Measurements from ENCODE around the gene SFRP5.

DNA sequence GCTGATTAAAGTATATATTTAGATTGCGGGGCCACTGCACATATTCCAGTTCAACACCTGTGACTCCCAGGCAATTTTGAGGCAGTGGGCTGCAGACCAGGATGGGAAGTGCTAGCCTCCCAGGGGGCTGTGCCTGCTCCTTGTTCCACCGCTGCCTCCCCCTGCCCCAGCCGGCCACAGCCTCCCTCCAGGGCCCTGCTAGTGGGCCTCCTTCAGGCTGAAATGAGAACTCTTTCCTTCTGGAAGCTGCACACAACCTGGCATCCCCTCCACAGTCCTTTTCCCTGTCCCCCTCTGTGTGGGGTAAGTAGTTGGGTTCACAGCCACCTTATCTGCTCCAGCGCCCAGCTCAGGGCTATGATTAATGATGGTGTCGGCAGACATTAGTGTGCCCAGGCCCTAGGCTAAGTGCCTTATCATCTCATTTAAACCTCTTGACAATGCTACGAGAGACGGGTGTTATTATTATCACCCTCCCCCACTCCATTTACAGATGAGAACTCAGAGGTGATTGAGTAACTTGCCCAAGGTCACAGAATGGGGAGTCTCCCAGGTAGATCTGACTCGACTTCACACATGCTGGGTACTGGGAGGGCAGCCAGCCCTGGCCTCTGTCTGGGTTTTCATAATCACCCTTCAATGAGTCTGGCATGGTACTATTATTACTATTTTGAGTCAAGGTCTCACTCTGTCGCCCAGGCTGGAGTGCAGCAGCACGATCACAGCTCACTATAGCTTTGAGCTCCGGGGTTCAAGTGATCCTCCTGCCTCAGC lies 10.8 kb upstream of the SFRP5 start:
- TF ChIP-seq, protein P1, sequence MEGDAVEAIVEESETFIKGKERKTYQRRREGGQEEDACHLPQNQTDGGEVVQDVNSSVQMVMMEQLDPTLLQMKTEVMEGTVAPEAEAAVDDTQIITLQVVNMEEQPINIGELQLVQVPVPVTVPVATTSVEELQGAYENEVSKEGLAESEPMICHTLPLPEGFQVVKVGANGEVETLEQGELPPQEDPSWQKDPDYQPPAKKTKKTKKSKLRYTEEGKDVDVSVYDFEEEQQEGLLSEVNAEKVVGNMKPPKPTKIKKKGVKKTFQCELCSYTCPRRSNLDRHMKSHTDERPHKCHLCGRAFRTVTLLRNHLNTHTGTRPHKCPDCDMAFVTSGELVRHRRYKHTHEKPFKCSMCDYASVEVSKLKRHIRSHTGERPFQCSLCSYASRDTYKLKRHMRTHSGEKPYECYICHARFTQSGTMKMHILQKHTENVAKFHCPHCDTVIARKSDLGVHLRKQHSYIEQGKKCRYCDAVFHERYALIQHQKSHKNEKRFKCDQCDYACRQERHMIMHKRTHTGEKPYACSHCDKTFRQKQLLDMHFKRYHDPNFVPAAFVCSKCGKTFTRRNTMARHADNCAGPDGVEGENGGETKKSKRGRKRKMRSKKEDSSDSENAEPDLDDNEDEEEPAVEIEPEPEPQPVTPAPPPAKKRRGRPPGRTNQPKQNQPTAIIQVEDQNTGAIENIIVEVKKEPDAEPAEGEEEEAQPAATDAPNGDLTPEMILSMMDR (IDR thresholded peaks at IDR 0.05): no peak
- no peak for TF ChIP-seq POLR2A (IDR thresholded peaks at IDR 0.05)
- no peak for TF ChIP-seq POLR2AphosphoS5 (IDR thresholded peaks at IDR 0.05)

All from breast epithelium (tissue), 3 donors.